Hippocampal formation (tissue), 2 donors: ENCODE results near the gene AOPEP.
A peak's percentile ranks its signal among the peaks of the same experiment; 100 is the strongest.
"Not testable (repeated sequence)": the region's sequence is repeated elsewhere in the genome, so short reads cannot be mapped to it uniquely, and the experiment has no call there.

Experiments
- DNase-seq, 2 donors: peaks; one replicate each; lab custom pipeline; 2025; lab: John Stamatoyannopoulos, UW

The AOPEP gene

DNA sequence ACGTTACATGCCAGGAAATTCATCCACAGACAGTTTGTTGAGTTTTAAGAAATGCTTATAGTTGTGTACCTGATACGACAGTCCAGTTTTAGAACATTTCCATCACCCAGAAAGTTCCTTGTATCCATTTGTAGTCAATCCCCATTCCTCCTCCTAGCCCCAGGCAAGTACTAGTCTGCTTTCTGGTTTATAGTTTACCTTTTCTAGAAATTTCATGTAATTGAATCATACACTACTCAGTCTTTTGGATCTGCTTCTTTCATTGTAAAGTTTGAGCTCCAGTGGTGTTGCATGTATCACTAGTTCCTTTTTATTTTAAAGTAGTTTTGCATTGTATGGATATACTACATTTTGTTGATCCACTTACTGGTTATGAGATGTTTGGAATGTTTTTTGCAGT lies 291.2 kb downstream of the AOPEP start:
- DNase-seq: no peak

DNA sequence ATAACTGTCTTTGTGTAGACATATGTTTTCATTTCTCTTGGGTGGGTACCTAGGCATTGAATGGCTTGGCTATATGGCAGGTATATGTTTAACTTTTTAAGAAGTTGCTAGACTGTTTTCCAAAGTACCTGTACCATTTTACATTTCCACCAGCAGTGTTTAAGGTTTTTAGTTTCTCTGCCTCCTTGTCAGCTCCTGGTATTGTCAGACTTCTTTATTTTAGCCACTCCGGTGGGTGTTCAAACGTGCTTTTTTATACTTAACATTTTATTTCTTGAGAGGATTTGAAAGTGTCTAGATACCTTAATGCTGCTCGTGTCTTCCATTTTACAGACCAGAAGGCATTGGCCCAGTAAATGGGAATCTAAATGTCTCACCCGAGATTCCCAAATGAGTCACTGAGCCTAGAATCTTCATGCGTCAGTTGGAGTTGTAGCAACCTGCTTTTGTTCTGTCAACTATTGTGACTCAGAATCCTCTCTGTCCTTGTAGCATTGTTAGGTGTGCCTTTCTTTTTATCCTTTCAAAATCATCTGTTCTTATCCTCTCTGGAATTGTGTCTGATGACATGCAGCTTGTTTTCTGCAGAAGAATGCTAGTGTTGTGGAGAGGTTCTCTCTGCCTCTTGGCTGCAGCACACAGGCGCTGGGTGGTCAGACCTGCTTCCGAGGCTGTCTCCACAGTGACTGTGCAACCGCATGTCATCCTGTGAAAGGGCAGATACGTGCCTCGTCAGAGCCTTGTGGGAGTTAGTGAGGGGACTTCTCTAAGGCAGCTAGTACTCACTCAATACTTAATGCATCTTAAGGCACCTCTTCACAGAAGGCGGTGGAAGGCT lies 291.8 kb downstream of the AOPEP start:
- peak in 1 of 2 donors; percentile 71 for DNase-seq

DNA sequence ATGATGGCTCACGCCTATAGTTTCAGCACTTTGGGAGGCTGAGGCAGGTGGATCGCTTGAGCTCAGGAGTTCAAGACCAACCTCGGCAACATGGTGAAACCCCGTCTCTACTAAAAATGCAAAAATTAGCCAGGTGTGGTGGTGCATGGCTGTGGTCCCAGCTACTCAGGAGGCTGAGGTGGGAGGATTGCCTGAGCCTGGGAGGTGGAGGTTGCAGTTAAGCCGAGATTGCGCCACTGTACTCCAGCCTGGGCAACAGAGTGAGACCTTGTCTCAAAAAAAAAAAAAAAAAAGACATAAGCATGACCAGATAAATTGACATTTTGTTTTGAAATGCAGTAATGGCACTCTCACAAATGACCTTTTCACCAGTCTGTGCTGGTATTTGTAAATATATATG lies 294.1 kb downstream of the AOPEP start:
- not testable (repeated sequence) for DNase-seq

DNA sequence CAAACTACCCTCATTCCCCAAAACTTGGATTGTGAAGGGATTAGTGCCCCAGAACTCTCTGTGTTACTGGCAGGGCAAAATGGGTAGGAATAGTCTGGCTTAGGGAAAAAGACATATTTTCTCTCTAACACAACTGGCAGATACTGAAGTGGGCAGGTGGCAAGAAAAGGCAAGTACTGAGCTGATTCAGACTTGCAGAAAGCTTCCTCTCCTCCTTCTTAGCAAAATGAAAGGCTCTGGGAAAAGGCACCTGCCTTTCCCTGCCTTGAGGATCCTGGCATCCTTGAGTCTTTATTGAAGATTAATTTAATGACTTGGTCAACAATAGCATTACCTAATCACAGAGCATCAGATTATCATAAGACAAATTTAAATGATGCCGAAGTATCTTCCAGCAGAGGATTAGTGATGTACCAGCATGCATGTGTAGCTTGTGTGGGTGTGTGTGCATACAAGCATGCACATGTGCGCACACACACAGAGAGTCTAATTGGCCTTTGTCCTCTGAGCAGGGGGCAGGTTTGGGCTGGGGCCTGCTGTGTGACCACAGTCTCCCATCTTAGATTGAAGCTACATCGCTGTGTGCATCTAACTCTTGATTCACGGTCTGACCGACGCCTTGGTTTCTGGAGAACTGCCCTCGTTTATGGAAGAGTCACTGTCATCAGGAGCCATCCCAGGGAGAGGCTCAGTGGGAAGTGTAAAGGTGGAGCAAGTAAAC lies 294.8 kb downstream of the AOPEP start:
- DNase-seq: no peak

DNA sequence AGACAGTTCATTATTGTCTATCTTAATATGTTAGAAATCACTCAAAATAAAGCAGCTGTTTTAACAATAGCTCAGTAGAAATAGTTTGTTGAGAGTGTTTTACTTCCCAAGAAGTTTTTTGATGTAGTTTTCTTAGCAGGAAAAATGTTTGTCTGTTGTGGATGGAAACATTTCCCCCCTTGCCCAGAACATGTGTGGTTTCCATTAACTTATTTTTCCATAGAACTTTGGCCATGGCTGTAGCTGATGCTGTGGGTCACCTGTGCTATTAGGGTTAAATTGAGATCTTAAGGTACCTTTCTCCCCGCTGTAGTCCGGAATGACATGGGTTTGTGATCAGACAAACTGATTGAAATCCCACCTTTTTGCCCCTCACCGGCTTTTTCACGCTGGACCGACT lies 296.2 kb downstream of the AOPEP start:
- no peak for DNase-seq

DNA sequence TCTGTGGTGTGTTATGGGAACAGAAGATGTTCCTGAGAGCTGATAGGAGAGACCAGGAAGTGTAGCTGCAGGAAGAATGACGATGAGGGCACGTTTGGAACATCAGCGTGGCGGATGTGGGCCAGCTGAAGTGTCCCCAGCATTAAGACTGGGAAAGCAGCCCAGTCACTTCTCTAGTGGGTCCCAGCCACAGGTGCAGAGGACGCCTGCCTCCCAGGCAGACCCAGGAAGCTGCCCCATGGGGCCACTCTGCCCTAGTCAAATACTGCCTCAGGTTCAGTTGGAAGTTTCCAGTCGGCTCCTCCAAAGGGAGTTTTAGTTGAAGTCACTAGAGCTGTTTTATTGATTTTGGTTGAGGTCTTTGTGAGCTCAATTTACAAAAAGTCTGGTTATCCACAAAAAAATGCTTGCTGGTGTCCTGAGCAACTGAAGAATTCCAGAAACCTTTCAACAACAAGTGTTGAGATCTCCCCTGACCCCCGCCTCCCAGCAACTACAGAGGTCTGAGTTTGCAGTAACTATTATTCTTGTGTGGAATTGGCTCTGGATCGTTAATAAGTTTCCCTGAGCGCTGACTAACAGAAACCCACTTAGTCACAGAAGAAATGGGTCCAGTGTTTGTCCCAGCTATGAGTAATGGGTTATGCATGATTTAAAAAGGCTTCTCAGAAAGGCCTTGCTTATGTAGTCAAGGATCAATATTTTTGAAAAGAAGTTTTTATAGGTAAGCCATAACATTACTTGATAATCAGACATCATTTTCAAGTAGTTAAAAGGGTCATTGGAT lies 296.9 kb downstream of the AOPEP start:
- peak in 1 of 2 donors; percentile 18 for DNase-seq

DNA sequence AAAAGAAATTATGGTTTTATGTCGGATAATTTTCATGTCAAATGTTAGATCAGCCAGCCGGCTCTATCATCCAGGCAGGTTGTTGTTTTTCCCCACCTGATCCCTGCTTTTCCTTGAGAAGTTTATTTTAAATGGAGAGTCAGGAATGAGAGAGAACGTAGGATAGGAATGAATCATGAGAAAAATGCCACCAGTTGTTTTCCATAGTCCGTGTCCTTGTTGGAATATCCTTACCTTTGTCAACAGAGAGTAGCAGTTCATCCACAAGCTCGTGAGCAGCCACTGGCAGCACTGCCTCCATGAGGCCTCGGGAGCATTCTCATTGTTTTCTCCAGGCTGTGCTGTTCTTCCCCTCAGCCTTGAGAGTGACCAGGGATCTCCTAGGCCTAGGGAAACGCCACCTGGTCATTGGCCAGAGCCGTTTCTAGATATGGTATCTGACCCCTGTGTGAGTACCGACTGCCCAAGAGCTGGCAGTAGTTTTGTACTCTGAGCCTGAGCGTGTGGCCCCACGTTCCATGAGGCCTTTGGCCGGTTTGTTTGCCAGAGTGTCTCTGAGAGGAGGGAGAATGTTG lies 297.7 kb downstream of the AOPEP start:
- DNase-seq: peak in 1 of 2 donors; percentile 46

DNA sequence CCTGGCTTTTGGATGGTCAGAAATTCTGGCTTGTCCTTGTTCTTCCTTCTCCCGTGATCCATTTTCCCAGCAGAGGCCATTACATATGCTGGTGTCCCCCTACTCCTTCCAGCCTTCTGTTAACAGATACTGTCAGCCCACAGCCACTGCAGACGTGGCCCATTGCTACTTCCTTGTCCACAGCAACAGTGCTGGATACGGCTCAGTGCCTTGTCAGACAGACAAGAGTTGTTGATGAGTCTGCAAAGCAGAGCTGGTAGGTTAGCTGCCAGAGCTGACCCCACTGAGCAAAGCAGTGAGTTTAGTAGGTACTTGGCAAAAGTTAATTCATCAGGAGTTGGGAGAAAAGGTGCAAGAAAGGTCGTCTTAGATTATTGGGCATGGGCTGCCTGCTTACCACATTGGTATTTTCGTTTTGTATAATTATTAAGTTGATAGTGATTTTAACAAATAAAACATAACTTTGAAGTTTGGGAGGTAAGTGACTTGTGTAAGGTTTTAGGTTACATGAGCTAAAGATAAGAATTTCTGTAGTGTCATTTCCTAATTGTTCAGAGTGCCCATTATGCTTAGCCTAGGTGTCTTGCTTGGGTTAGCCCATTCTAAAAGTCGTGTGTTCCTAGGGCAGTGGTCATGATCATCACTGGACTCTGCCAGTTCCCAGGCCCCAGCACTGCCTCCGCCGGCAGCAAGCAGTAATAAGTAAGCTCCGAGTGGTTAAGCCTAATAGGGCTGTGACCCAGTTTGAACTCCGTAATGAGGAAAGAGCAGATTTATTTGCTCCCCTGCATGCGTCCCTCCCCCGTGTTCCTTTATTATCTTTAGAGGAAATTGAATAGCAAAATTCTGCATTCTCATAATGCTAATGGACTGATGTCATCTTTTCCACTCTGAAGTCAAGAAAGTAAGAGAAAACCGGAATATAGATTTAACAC lies 299.0 kb downstream of the AOPEP start:
- peak; percentile 26 to 51 for DNase-seq

DNA sequence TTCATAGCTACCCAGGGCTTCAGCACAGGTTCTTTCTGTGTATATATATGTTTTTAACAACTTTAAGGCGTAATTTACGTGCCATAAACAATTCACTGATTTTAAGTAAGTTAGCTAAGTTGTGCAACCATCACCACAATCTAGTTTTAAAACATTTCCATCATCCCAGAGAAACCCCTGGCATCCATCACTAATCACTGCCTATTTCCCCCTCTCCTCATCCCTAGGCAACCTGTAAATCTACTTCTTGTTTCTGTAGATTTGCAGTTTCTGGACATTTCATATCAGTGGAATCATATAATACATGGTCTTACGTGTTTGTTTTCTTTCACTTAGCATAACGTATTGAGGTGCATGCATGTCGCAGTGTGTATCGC lies 299.6 kb downstream of the AOPEP start:
- no peak for DNase-seq

DNA sequence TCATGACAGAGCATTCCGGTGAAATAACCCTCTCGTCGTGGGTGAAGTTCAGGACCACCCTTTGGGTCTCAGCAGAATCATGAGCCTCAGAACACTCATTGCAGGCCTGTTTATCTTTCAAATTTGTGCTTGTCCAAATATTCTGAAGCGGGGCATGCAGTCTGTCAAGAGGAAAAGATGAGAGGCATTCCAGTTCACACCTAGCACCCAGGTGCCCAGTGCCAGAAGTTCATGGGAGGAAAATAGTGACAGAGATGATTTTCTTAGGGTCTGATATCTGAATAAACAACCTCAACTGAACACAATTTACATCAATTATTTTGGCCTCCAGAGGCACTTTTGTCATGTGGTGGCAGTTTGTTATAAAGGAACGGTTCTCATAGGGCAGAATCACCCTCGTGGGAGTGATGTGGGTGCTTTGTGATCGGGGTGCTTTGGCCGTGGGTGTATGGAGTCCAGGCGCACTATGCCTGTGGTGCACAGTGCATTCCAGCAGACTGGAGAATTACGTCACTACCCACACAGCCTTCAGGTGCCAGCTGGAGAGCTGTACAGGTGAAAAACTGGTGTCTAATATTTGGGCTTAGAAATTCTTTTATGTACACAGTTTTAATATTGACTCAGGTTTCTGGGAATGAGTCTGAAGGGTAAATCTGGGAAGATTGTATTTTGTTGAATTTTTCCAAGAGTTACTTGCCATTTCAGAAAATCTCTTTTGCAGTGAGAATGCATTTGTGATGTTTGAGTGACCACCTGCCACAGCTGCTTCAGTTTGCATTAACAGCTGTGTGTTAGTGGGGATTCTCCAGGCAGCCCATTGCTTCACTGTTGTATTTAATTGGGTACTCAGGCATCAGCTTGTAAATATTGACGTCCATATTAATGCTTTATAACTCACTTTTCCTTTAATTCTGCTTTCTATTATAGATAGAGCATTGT lies 301.7 kb downstream of the AOPEP start:
- no peak for DNase-seq

DNA sequence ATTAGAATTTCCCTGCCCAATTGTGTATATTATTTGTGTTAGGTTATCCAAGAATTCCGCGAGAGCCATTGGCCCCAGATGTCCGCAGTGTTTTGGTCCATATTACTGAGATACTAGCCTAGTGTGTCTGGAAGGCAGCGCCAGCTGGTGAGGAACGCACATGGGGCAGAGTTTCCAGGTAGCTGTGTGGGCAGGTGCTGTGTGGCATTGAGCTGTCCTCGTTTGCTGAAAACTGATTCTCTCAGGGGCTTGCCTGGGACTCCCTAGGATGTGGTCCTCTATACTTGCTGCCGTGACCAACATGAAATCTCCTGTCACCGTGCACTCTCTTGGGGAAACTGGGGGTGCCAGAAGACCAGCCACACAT lies 302.3 kb downstream of the AOPEP start:
- no peak for DNase-seq

DNA sequence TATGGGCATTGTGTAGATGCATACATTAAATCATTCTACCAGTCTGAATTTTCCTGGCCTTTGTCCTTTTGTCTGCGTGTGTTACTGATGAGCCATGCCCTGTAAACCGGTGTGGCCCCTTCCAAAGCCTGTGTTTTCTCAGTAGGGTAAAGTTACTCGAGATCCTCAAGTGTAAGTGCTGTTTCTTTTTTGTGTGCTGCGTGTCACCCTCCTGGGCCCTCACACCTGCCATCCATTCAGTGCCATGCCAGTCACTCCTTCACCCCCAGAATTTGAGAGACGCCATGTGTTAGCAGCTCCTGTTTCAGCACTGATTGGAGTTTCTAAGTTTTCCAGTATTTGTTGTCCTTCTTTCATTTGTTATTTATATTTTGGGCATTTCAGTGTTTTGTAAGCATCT lies 302.8 kb downstream of the AOPEP start:
- DNase-seq: no peak

DNA sequence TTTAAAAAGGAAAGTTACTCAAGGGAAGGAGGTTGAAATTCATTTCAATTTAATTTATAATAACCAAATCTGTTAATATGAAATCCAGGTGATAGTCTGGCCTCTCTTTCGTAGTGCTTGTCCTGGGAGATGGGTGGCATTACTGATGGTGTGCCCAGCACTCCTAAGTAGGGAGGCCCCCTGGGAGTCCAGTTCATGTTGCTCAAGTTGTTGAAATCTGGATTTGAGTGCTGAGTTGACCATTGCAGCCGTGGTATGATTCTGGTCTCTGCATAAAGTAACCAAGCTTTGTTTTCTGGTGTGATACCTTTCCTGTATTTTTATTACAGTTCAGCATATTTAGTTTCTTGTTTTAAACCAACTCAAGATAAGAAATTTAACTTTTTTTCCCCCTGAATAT lies 303.2 kb downstream of the AOPEP start:
- no peak for DNase-seq

DNA sequence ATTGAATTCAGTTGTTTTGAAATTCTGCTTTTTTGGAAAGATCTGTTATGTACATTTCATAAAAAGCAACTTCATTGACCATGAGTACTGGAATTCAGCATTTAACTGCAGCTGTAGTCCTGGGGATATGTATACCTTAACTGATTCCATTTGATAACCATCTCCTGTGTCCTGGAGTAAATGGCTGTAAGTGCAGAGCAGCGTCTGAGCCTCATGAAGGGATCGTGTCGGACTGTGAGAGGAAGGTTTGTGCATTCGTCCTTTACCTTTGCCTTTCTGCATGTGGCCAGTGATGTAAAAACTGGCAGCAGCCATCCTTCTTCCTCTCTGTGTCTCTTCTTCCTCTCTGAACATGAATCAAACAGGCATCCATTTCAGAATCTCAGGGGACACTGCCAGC lies 303.8 kb downstream of the AOPEP start:
- no peak for DNase-seq

DNA sequence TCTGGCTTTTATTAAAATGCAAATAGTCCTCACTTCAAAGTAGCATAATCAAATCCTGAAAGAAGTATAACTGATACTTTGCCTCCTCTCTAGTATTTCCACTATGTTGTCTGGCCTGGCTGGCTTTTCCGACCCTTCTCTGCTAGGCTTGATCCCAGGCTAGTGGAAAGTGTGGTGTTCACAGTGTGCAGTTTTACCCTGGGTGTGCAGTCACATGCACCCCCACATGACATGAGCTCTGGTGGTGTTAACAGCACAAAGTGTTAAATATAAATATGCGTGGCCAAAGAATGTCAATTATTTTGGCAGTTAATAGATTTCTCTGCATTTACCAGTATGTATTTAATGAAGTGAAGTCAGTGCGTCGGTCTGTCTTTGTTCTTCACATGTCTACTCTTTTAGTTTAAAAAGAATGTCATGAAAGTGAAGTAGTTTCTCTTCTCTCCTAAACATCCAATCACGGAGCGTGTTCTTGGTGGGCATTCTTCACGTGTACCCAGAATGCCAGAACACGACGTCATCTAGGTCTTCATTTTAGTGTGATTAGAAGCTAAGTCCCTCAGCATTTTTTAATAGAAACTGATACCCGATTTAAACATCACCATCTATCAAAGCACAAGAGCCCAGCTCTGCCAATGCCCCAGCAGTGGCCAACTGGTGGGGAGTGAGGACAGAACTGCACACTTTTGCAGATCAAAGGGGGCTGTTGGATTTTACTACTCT lies 304.6 kb downstream of the AOPEP start:
- no peak for DNase-seq

DNA sequence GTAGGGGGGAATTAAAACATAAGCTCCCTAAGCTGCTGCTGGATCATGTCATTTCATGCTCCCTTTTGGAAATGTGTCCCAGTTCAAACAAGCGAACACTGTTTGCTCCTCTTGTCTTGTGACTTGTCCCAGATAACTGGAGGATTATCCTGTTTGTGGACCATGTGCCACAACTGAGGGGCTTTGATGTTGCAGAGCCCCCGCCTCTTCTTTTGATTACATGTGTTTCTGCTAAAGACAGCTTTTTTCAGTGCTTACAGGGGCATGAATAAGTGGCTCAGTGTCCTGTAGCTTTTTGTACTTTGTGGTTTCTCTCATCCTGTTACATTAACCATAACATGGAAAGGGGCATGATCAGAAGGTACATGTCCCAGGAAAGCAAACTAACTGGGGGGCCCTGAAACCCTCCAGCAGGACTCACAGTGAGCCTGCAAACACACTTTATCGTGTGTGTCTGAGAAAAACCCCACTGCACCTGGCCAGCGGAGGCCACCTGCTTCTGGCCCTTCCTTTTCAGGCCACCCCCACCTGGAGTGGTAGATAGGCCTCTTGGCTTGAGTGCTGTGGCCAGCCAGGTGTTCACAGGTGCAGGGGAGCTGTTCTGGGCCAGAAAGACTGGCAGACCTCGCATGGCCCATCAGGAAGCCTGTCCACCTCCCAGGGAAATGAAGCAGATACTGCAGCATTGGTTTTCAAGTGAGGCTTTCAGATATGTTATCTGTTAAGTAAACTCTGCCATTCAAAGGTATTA lies 305.4 kb downstream of the AOPEP start:
- peak; percentile 29 to 64 for DNase-seq

DNA sequence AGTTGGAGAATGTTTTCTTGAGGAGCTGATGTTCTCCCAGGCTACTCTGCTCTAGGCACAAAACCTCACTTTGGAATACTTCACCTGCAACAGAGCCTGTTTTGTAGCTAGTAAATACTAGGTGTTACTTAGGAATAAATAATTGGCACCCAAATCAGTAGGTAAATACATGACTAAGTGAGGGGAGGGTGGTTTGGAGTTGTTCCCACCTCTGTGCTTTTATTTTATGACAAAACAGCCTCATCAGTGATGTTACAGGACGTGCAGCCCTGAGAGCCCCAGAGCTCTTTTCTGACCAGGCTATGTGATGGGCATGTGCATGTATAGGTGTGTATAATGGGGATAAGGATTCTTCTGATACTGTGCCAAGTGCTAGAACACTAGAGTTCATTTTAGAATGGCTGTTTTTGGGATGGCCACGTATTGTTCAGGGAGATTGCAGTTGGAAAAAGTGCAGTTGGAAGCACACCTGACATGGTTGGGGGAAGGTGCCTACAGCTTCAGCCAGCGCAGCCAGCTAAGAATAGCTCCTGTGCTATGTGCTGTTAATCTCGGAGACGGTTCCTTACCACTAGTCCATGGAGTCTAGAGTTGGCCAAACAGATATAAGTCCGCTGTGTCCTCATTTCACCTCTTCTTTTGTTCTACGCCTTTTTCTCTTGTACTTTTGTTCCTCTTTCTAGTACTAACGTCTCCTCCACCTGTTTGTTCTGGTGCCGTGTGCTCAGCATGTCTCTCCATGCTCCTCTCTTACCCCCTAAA lies 306.3 kb downstream of the AOPEP start:
- DNase-seq: no peak

DNA sequence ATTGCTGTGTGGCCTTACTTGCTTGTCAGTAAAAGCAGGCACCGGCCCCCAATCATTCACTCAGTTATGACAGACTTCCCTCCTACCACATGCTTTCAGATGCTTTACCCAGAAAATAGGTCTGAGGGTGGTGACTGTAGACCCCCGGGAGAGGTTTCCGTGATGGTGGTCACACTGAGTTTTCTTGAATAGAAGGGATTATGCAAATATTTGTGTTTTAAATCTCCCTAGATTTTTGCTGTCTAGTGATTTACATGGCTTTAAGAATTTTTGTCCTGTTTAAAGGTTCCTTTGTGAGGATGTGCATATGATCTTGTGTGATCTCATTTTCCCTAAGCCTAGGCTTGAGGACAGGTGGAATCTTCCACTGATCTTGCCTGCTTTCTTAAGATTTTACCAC lies 309.3 kb downstream of the AOPEP start:
- DNase-seq: no peak
